GM23248 (cell line): ENCODE results near the gene TUBG1. TPM values are rescaled to one million over a fixed set of nuclear protein-coding genes. Genes with fewer than 3 reads are reported as not detected.
A peak's percentile ranks its signal among the peaks of the same experiment; 100 is the strongest.

ENCODE experiments used
- DNase-seq: peaks from one replicate; pipeline ENCODE4 v3.0.0-alpha.2; 2015
- H2AFZ ChIP-seq: fragments of 200-600 bp; sonication (generic); 2 replicates; pipeline ENCODE4 v1.6.1; 2016; ENCODE audit warnings: antibody characterized with exemption
- H3F3A ChIP-seq: fragments of 200-600 bp; sonication (generic); 2 replicates; pipeline ENCODE4 v1.6.1; 2016; ENCODE audit warnings: mild to moderate bottlenecking, antibody characterized with exemption, mixed run types; ENCODE audit not compliant: insufficient read depth
- H3K27ac ChIP-seq: fragments of 200-600 bp; sonication (generic); 2 replicates; pipeline ENCODE4 v1.5.1; 2016; ENCODE audit warnings: mild to moderate bottlenecking
- H3K27me3 ChIP-seq: fragments of 200-600 bp; sonication (generic); replicated peaks from 2 replicates; pipeline ENCODE4 v1.6.1; 2016; ENCODE audit warnings: mild to moderate bottlenecking; ENCODE audit not compliant: insufficient read depth
- H3K36me3 ChIP-seq: fragments of 200-600 bp; sonication (generic); 2 replicates; pipeline ENCODE4 v1.6.1; 2016; ENCODE audit warnings: low read depth, mild to moderate bottlenecking
- H3K4me1 ChIP-seq: fragments of 200-600 bp; sonication (generic); 2 replicates; pipeline ENCODE4 v1.6.1; 2016; ENCODE audit warnings: mild to moderate bottlenecking; ENCODE audit not compliant: insufficient read depth
- H3K4me2 ChIP-seq: fragments of 200-600 bp; sonication (generic); one replicate; pipeline ENCODE4 v1.6.1; 2016; ENCODE audit warnings: mild to moderate bottlenecking; ENCODE audit not compliant: unreplicated experiment
- H3K4me3 ChIP-seq: fragments of 200-600 bp; sonication (generic); 2 replicates; pipeline ENCODE4 v1.5.1; 2016; ENCODE audit warnings: mild to moderate bottlenecking
- H3K79me2 ChIP-seq: fragments of 200-600 bp; sonication (generic); 2 replicates; pipeline ENCODE4 v1.6.1; 2016; ENCODE audit warnings: mild to moderate bottlenecking; ENCODE audit not compliant: insufficient read depth
- H3K9ac ChIP-seq: fragments of 200-600 bp; sonication (generic); 2 replicates; pipeline ENCODE4 v1.6.1; 2016; ENCODE audit warnings: mild to moderate bottlenecking
- H3K9me2 ChIP-seq: fragments of 200-600 bp; sonication (generic); 2 replicates; pipeline ENCODE4 v1.6.1; 2016; ENCODE audit warnings: mixed run types, mild to moderate bottlenecking, moderate library complexity; ENCODE audit not compliant: insufficient read depth
- H3K9me3 ChIP-seq: fragments of 200-600 bp; sonication (generic); one replicate; pipeline ENCODE4 v1.6.1; 2017; ENCODE audit warnings: low read depth
- H4K20me1 ChIP-seq: fragments of 200-600 bp; sonication (generic); 2 replicates; pipeline ENCODE4 v1.6.0; 2016; ENCODE audit not compliant: insufficient read depth
- EZH2 ChIP-seq: fragments of 200-600 bp; sonication (generic); IDR thresholded peaks from 2 replicates; pipeline ENCODE4 v1.6.1; 2018; ENCODE audit warnings: antibody characterized with exemption, mild to moderate bottlenecking; ENCODE audit not compliant: insufficient read depth, poor library complexity, severe bottlenecking
- EZH2phosphoT487 ChIP-seq: fragments of 200-600 bp; sonication (generic); IDR thresholded peaks from 2 replicates; pipeline ENCODE4 v1.6.1; 2018; ENCODE audit warnings: antibody characterized with exemption, moderate library complexity, mild to moderate bottlenecking, low read depth; ENCODE audit not compliant: insufficient read depth
- WGBS, 2 experiments: methylation state at CpG; one replicate each; pipeline ENCODE4 v1.1.6; 2015 to 2017; ENCODE audit warnings: low lambda C conversion rate in 2 of 2, low coverage in 1 of 2; ENCODE audit errors: missing lambda C conversion rate in 2 of 2; 5-methylcytosine and 5-hydroxymethylcytosine counted together
- in situ Hi-C: fragments of 300-500 bp; cut with MboI; formaldehyde crosslinking; loops from 2 replicates; pipeline ENCODE4 v1.15.0; 2020
- polyA plus RNA-seq: library from polyadenylated mRNA; unstranded; fragments of >200 nt; fragmentation: Nextera tagmentation; extraction: Ambion mirVana; gene quantifications from 2 replicates; pipeline ENCODE4 v1.2.1, GENCODE V29; 2016
- total RNA-seq: library from RNA; depleted of rRNA; stranded (reverse); fragments of >200 nt; shearing (Covaris generic); gene quantifications from 2 replicates; pipeline ENCODE4 v1.2.3, GENCODE V29; 2014

The TUBG1 gene
- total and polyA plus RNA-seq, 2 experiments from 2014 or later = 53.0 to 95.3 TPM

- no peaks in the 10 kb centered on the region for H3K9me3 ChIP-seq
- no peak overlapping the region for H3K4me3 ChIP-seq
- DNase-seq = no peak
- H3K9me2 ChIP-seq = no peaks in the 10 kb centered on the region
- H3K79me2 ChIP-seq = peaks cover 82% of the 10 kb centered on the region
- WGBS, 2 experiments = 97 to 98% methylated on average over 9 of the region's 9 CpGs
- H3K4me1 ChIP-seq = no peaks in the 10 kb centered on the region
- no peaks in the 10 kb centered on the region; the same call in 1 of the 2 replicates for H4K20me1 ChIP-seq
- 0 out of 2 replicates have a peak, but pooled peaks cover 5% of the 10 kb centered on the region for H3F3A ChIP-seq
- in situ Hi-C loops = no loop called here
- no peak overlapping the region for H3K27ac ChIP-seq
- no peak overlapping the region for H3K4me2 ChIP-seq
- no peak overlapping the region for H2AFZ ChIP-seq
- no peak for TF ChIP-seq EZH2
- peaks cover 40% of the 10 kb centered on the region for H3K36me3 ChIP-seq
- H3K27me3 ChIP-seq = no peaks in the 10 kb centered on the region
- H3K9ac ChIP-seq = no peak overlapping the region
Observed at GRCh38 chr17:42591411-42591810, 18.1 kb upstream of the TUBG1 start.

- 90% methylated on average over 3 of the region's 3 CpGs for WGBS, 2 experiments
- H3K27ac ChIP-seq = no peak overlapping the region
- TF ChIP-seq EZH2phosphoT487 (no peak), EZH2 (no peak)
- H2AFZ ChIP-seq = no peak overlapping the region
- no peaks in the 10 kb centered on the region for H3K9me2 ChIP-seq
- peaks cover 6% of the 10 kb centered on the region; the same call in 1 of the 2 replicates for H4K20me1 ChIP-seq
- H3K36me3 ChIP-seq = peaks cover 8% of the 10 kb centered on the region
- H3K27me3 ChIP-seq = no peaks in the 10 kb centered on the region
- no peaks in the 10 kb centered on the region for H3K9me3 ChIP-seq
- in situ Hi-C loops = no loop called here
- H3K4me2 ChIP-seq = no peak overlapping the region
- H3F3A ChIP-seq = 0 out of 2 replicates have a peak, but pooled peaks cover 6% of the 10 kb centered on the region
- no peak overlapping the region for H3K4me3 ChIP-seq
- no peaks in the 10 kb centered on the region for H3K4me1 ChIP-seq
- H3K9ac ChIP-seq = no peak overlapping the region
- H3K79me2 ChIP-seq = peaks cover 98% of the 10 kb centered on the region
- no peak for DNase-seq
Observed at GRCh38 chr17:42596386-42596785, 13.1 kb upstream of the TUBG1 start.

- 0 out of 2 replicates have a peak, but pooled peaks cover 6% of the 10 kb centered on the region for H3F3A ChIP-seq
- H3K79me2 ChIP-seq = peaks cover 98% of the 10 kb centered on the region
- H3K27me3 ChIP-seq = no peaks in the 10 kb centered on the region
- in situ Hi-C loops = no loop called here
- H3K4me3 ChIP-seq = no peak overlapping the region
- H3K9me2 ChIP-seq = no peaks in the 10 kb centered on the region
- H3K36me3 ChIP-seq = peaks cover 12% of the 10 kb centered on the region; the same call in 1 of the 2 replicates
- no peak overlapping the region for H2AFZ ChIP-seq
- WGBS, 2 experiments = 33 to 43% methylated on average over 2 of the region's 2 CpGs
- TF ChIP-seq EZH2 (no peak), EZH2phosphoT487 (no peak)
- H3K9me3 ChIP-seq = no peaks in the 10 kb centered on the region
- no peak overlapping the region for H3K4me2 ChIP-seq
- no peak overlapping the region for H3K9ac ChIP-seq
- H3K27ac ChIP-seq = no peak overlapping the region
- peak; percentile 23 for DNase-seq
- H3K4me1 ChIP-seq = no peaks in the 10 kb centered on the region
- peaks cover 6% of the 10 kb centered on the region; the same call in 1 of the 2 replicates for H4K20me1 ChIP-seq
Observed at GRCh38 chr17:42598905-42599304, 10.6 kb upstream of the TUBG1 start.

- H3K9me3 ChIP-seq = no peaks in the 10 kb centered on the region
- no peak for DNase-seq
- no peak overlapping the region for H2AFZ ChIP-seq
- H3K27me3 ChIP-seq = no peaks in the 10 kb centered on the region
- H3K9ac ChIP-seq = no peak overlapping the region
- peaks cover 12% of the 10 kb centered on the region; the same call in 1 of the 2 replicates for H3K4me1 ChIP-seq
- no peaks in the 10 kb centered on the region for H3K9me2 ChIP-seq
- in situ Hi-C loops = no loop called here
- no peak overlapping the region for H3K27ac ChIP-seq
- TF ChIP-seq EZH2 = no peak
- no peak for TF ChIP-seq EZH2phosphoT487
- H4K20me1 ChIP-seq = peaks cover 3% of the 10 kb centered on the region; the same call in 1 of the 2 replicates
- H3F3A ChIP-seq = 0 out of 2 replicates have a peak, but pooled peaks cover 10% of the 10 kb centered on the region
- no peak overlapping the region for H3K4me2 ChIP-seq
- no peak overlapping the region for H3K4me3 ChIP-seq
- peaks cover 100% of the 10 kb centered on the region for H3K79me2 ChIP-seq
- H3K36me3 ChIP-seq = peaks cover 12% of the 10 kb centered on the region; the same call in 1 of the 2 replicates
- WGBS, 2 experiments = 89 to 93% methylated on average over 7 of the region's 7 CpGs
Observed at GRCh38 chr17:42603318-42603717, 6.2 kb upstream of the TUBG1 start.

- peaks cover 12% of the 10 kb centered on the region for H3K4me1 ChIP-seq
- peak overlapping the region; percentile 99 for H3K4me3 ChIP-seq
- H2AFZ ChIP-seq = no peak overlapping the region
- 0 out of 2 replicates have a peak, but pooled peaks cover 1% of the 10 kb centered on the region for H3K36me3 ChIP-seq
- no peak for TF ChIP-seq EZH2
- no peak for TF ChIP-seq EZH2phosphoT487
- WGBS, 2 experiments = 2 to 7% methylated on average over 3 of the region's 3 CpGs
- no peaks in the 10 kb centered on the region for H3K27me3 ChIP-seq
- no peak for DNase-seq
- peak overlapping the region; percentile 99 for H3K4me2 ChIP-seq
- H3K9ac ChIP-seq = peak overlapping the region; percentile 91
- H3K27ac ChIP-seq = peak overlapping the region; percentile 73; the same call in 1 of the 2 replicates
- peaks cover 72% of the 10 kb centered on the region for H3K79me2 ChIP-seq
- H3K9me3 ChIP-seq = no peaks in the 10 kb centered on the region
- no peaks in the 10 kb centered on the region for H4K20me1 ChIP-seq
- H3F3A ChIP-seq = 0 out of 2 replicates have a peak, but pooled peaks cover 4% of the 10 kb centered on the region
- no peaks in the 10 kb centered on the region for H3K9me2 ChIP-seq
- in situ Hi-C loops = no loop called here
Observed at GRCh38 chr17:42607769-42608168, 1.7 kb upstream of the TUBG1 start.
